ENCODE measurements around the gene SDK1. TPM values are rescaled to one million over a fixed set of nuclear protein-coding genes. Genes with fewer than 3 reads are reported as not detected.
A peak's percentile ranks its signal among the peaks of the same experiment; 100 is the strongest.

SDK1 gene
- total RNA-seq, 1 donor from 2014 or later, result 0.53 TPM

GRCh38 chr7:4159154-4159501 is 858.1 kb downstream of the SDK1 start:
- ATAC-seq, result no peak
- DNase-seq (ENCODE audit: low spot score), result no peak

GRCh38 chr7:4159761-4160554 is 858.9 kb downstream of the SDK1 start:
- DNase-seq (ENCODE audit: low spot score) (no peak), ATAC-seq (no peak)

- peak; percentile 31 for ATAC-seq
Measured at GRCh38 chr7:4162884-4163564, 862.0 kb downstream of the SDK1 start.

GRCh38 chr7:4163565-4164203 is 862.6 kb downstream of the SDK1 start:
- DNase-seq (ENCODE audit: low spot score) (no peak), ATAC-seq (no peak)

More at GRCh38 chr7:4162884-4163564, 862.0 kb downstream of the SDK1 start:
- no peak for DNase-seq (ENCODE audit: low spot score)

- DNase-seq (ENCODE audit: low spot score) (no peak), ATAC-seq (peak; percentile 79)
Measured at GRCh38 chr7:4164556-4164955, 863.5 kb downstream of the SDK1 start.

- DNase-seq (ENCODE audit: low spot score) (no peak), ATAC-seq (no peak)
Measured at GRCh38 chr7:4166340-4166739, 865.3 kb downstream of the SDK1 start.

GRCh38 chr7:4166807-4167206 is 865.8 kb downstream of the SDK1 start:
- DNase-seq (ENCODE audit: low spot score), result no peak
- no peak for ATAC-seq

GRCh38 chr7:4167385-4167910 is 866.4 kb downstream of the SDK1 start:
- ATAC-seq (no peak), DNase-seq (ENCODE audit: low spot score) (no peak)

GRCh38 chr7:4168041-4168440 is 867.0 kb downstream of the SDK1 start:
- ATAC-seq (no peak), DNase-seq (ENCODE audit: low spot score) (no peak)

GRCh38 chr7:4168541-4168940 is 867.5 kb downstream of the SDK1 start:
- DNase-seq (ENCODE audit: low spot score), result no peak
- ATAC-seq, result no peak

- no peak for ATAC-seq
Measured at GRCh38 chr7:4169455-4169854, 868.4 kb downstream of the SDK1 start.

GRCh38 chr7:4170997-4171786 is 870.1 kb downstream of the SDK1 start:
- ATAC-seq, result no peak

More at GRCh38 chr7:4169455-4169854, 868.4 kb downstream of the SDK1 start:
- no peak for DNase-seq (ENCODE audit: low spot score)

GRCh38 chr7:4172883-4173282 is 871.8 kb downstream of the SDK1 start:
- ATAC-seq (no peak), DNase-seq (ENCODE audit: low spot score) (no peak)

More at GRCh38 chr7:4170997-4171786, 870.1 kb downstream of the SDK1 start:
- DNase-seq (ENCODE audit: low spot score), result no peak

GRCh38 chr7:4173615-4174014 is 872.6 kb downstream of the SDK1 start:
- ATAC-seq, result no peak
- DNase-seq (ENCODE audit: low spot score), result no peak

GRCh38 chr7:4174016-4174415 is 873.0 kb downstream of the SDK1 start:
- DNase-seq (ENCODE audit: low spot score), result no peak
- ATAC-seq, result no peak

GRCh38 chr7:4174451-4174850 is 873.4 kb downstream of the SDK1 start:
- ATAC-seq, result no peak

GRCh38 chr7:4174884-4175283 is 873.8 kb downstream of the SDK1 start:
- ATAC-seq (no peak), DNase-seq (ENCODE audit: low spot score) (no peak)

More at GRCh38 chr7:4174451-4174850, 873.4 kb downstream of the SDK1 start:
- DNase-seq (ENCODE audit: low spot score), result no peak

- DNase-seq (ENCODE audit: low spot score) (no peak), ATAC-seq (no peak)
Measured at GRCh38 chr7:4175346-4175973, 874.4 kb downstream of the SDK1 start.

GRCh38 chr7:4177001-4177400 is 875.9 kb downstream of the SDK1 start:
- DNase-seq (ENCODE audit: low spot score), result no peak

GRCh38 chr7:4178416-4178815 is 877.4 kb downstream of the SDK1 start:
- no peak for ATAC-seq
- DNase-seq (ENCODE audit: low spot score), result no peak

More at GRCh38 chr7:4177001-4177400, 875.9 kb downstream of the SDK1 start:
- ATAC-seq, result no peak
